NK-92 (cell line): Measurements from ENCODE around the gene PGAM4.
"Not testable (repeated sequence)": the region's sequence is repeated elsewhere in the genome, so short reads cannot be mapped to it uniquely, and the experiment has no call there.

Experiments
- DNase-seq: peaks from one replicate; lab custom pipeline; 2025; ENCODE audit not compliant: unreplicated experiment; lab: John Stamatoyannopoulos, UW

Gene PGAM4

GRCh38 chrX:77969538-77969937 is at the start of gene PGAM4:
Gene PGAM4, minus strand, starts transcription at chrX:77969638. Its CDS starts 0 bp downstream, at chrX:77969638.
- no peak for DNase-seq

- no peak for DNase-seq
These were observed 42.4 kb upstream of the PGAM4 start for GRCh38 chrX:78011846-78012245.

DNA sequence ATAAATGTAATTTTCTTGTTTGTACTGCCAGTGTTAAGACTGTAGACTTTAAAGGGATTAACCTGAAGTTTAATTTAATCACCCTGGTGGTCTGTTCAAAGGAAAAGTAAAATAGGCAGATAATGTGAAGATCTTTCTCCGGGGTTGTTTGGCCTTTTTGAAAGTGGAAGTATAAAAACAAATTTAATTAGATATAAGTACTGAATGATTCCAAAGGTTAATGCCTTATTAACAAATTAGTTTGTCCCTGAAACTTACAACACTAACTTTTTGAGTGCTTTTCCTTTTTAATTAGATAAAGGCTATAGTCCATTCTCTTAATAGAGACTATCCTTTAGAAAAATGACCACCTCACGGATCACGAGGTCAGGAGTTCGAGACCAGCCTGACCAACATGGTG is 10.4 kb upstream of the PGAM4 start:
- no peak for DNase-seq

DNA sequence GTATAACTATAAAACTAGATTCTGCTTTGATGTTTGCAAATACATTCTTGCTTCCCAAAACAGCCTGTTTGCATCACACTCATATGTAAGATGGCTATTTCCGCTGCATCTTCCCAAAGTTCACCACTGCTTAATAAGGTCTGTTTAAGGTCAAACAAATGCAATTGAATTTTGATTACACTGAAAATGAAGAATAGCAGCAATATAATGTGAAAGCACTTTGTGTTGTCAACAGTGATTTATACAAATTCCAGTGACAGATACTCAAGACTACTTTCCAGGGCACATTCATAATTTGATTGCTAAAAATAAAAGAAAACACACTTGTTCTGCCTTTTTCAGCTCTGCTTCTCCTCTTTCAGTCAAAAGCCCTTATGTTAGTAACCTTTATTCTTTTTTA is 8.1 kb upstream of the PGAM4 start:
- no peak for DNase-seq

- DNase-seq, result no peak
These were observed 7.7 kb upstream of the PGAM4 start for GRCh38 chrX:77977095-77977494.

- no peak for DNase-seq
These were observed 6.3 kb upstream of the PGAM4 start for GRCh38 chrX:77975755-77976154.

GRCh38 chrX:77967631-77968030 is 1.8 kb downstream of the PGAM4 start:
- DNase-seq, result no peak

GRCh38 chrX:77966361-77966760 is 3.1 kb downstream of the PGAM4 start:
- no peak for DNase-seq

DNA sequence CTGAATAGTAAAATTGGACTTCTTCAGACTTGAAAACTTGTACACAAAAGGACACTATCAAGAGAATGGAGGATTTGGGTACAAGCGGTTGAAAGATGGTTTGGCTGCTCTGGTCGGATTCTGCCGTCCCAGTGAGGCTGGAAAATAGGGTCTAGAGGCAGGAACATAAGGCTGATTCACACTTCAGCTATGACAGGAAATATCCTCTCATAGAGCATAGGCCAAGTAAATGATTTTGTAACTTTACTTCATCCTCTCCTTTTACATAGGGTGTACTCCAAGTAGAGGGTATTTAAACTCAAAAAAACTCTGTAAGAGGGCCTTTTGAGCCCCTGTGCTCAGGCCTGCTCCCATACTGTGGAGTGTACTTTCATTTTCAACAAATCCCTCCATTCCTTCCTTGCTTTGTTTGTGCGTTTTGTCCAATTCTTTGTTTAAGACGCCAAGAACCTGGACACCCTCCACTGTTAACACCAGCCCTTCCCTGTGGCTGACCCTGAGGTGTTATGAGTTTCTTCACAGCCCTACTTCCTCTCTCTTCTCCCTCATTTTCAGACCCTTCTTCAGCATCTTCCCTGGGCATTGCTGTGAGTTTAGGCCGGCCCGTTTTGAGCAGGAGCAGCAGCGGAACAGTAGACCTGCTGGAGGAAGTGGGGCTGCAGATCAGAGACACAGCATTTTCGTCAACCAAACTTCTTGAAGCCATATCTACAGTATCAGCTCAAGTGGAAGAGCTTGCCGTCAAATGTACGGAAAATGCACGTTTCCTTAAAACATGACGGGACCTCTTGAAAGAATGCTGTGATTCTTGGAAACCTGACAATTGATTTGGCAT is 7.2 kb downstream of the PGAM4 start:
- no peak for DNase-seq

GRCh38 chrX:77961063-77961462 is 8.4 kb downstream of the PGAM4 start:
- DNase-seq, result no peak

DNA sequence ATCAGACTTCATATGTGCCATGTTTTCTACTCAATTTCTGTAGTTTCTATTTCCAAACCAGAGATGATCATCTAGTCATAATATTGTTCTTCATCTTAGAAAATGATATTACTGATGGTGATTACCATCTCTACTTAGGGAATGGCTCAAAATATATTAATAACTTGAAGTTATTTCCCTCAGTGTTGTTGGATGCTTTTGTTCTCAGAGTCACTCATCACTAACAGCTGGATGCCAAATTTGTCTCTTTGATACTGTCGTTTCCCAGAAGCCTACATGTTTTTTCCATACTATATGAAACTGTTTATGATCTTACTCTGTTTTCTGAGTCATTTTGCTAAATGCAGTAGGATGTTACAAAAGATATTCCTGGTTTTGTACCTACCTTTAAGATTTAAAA is 8.9 kb downstream of the PGAM4 start:
- no peak for DNase-seq

GRCh38 chrX:77953708-77954107 is 15.7 kb downstream of the PGAM4 start:
- DNase-seq, result no peak

DNA sequence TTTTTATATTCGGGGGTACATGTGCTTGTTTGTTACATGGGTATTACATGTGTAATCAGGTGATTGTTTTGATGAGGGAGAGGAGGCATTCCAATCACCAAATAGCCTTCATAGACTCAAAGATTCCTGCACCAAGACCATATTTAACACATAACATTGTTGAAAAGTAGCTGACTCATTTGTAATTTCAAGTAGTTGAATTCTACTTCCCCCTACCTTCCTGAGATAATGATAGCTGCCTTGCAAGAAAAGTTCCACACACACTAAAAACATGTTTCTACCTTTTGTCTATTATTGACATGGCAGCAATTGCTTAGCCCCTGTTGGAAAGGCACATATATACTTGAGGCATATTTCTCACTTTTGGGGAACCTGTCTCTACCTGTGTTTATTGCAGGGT is 16.1 kb downstream of the PGAM4 start:
- no peak for DNase-seq

- no peak for DNase-seq
These were observed 17.3 kb downstream of the PGAM4 start for GRCh38 chrX:77952173-77952572.

DNA sequence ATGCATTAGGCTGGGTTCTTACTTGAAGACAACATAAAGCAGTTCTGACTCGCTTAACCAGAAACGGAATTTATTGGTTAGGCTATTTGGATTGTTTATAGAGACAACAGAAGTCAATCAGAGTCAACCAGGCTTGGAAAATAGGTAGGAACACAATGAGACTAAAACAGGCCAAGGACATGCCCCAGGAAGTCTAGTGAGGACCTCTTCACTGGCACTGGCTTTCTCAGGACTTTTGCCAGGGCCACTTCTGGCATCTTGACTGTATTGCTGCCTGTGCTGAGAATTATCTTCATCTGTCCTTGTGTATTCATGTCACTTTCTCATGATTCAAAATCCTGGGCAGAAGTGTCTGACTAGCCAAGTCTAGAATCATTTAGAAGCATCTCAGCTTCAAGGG is 19.6 kb downstream of the PGAM4 start:
- no peak for DNase-seq

DNA sequence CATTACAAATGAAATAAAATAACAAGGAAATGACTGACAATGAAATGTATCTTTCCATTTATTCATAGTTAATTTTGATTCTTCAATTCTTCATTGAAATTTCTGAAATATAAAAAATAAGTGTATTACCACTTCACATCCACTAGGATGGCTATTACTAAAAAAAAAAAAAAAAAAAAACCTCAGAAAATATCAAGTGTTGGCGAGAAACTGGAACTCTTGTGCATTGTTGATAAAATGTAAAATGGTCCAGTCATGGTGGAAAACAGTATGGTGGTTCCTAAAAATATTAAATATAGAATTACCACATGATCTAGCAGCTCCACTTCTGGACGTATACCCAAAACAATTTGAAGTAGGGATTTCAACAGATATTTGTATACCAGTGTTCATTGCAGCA is 22.9 kb downstream of the PGAM4 start:
- no peak for DNase-seq

GRCh38 chrX:77945910-77946545 is 23.4 kb downstream of the PGAM4 start:
- DNase-seq, result no peak

DNA sequence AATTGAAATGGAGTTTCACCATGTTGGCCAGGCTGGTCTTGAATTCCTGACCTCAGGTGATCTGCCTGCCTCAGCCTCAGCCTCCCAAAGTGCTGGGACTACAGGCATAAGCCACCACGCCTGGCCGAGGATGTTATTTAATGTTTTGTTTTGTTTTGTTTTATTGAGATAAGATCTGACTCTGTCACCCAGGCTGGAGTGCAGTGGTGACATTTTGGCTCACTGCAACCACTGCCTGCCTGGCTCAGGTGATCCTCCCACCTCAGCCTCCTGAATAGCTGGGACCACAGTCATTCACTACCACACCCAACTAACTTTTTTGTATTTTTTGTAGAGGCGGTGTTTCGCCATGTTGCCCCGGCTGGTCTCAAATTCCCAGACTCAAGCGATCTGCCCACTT is 24.4 kb downstream of the PGAM4 start:
- not testable (repeated sequence) for DNase-seq

DNA sequence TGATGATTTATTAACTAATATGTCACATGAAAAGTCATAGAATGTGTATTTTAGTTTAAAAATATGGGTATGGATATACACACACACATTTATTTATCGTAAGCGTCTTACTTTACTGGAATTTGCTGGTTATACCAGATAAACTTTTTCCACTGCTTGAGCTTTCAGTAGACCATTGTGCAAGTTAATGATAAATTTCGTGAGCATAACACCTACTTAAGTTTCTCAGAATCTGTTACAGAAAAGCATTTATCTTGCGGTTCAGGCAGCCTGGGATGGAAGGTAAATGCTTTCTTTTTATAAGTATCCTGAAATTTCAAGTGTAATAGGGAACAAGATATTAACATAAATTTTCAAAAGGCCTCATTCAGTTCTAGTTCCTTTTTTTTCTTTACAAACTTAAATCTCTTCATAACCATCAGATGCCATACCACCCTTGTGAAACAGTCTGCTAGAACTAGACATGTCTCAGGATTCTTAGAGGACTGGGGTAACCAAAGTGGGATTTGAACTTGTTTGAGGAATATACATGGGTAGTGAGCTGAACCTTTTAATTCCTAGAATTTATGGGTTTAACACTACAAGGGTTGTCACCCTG is 31.3 kb downstream of the PGAM4 start:
- no peak for DNase-seq

DNA sequence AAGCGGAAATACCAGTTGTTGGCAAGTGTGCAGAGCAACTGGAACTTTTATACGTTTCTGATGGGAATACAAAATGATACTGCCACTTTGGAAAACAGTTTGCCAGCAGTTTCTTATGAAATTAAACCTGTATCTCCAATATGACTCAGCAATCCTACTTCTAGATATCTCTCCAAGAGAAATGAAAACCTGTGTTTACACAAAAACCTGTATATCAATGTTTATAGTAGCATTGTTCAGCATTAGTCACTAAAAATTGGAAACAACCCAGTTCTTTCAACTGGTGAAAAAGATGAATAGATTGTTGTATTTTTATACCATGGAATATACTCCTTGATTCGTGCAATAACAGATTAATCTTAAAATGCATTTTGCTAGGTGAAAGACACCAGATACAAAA is 32.1 kb downstream of the PGAM4 start:
- DNase-seq, result no peak

GRCh38 chrX:77936299-77936698 is 33.1 kb downstream of the PGAM4 start:
- DNase-seq, result no peak

DNA sequence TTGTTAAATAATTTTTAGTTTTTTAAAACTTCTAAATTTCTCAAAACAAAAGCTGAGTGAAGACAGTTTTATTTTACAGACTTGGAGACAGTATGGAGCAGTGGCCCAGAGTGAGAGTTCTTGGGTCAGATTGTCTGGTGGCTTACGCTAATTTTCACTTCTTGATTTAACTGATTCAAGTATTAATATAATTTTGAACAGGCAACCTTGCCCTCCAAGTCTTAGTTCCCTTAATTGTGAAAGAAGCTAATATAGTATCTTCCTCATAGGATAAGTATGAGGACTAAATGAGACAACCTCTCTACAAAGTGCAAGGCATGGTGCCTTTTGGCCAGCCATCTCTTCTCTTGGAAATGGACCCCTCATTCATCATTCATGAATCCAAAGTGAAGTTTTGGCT is 33.6 kb downstream of the PGAM4 start:
- no peak for DNase-seq
